Measurements from ENCODE around the gene NXPE2.

DNA sequence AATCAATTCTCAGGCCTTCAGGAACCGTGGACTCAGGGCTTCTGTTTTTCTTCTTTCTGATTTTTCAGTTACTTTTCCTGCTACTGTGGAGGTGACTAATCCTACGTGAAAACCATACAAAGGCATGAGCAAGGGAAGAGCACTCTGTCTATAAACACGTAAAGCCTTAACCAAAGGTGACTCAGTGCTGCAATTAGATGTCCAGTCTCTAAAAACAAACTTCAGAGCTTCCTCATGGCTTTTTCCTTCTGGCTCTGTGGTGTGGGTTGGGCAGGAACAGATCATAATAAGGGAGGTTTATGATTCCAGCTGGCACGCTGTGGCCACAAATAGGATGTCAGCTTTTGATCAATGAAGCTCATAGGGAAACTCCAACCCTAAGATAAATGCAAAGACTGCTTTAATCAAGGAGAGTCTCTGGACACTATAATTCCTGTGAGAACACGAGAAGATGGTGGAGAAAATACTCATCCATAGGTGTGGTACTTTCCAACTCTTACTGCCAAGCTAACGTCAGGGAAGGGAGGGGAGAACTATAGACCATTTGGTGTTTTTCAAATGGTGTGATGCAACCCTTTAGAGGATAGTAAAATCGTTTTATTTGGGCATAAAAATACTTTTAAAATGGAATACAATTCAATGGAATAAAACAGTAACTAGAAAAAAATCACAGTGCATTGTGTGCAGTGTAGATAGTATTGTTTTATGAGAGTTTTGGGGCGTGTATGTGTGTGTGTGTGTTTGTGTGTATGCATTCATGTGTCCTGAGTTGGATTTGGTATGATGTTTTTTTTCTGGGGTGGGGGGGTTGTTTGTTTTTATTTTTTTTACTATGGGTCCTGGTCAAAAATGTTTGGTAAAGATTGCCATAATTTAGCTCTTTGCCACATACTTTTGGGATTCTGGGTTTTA, at the start of gene NXPE2:
- TF ChIP-seq, protein P1, sequence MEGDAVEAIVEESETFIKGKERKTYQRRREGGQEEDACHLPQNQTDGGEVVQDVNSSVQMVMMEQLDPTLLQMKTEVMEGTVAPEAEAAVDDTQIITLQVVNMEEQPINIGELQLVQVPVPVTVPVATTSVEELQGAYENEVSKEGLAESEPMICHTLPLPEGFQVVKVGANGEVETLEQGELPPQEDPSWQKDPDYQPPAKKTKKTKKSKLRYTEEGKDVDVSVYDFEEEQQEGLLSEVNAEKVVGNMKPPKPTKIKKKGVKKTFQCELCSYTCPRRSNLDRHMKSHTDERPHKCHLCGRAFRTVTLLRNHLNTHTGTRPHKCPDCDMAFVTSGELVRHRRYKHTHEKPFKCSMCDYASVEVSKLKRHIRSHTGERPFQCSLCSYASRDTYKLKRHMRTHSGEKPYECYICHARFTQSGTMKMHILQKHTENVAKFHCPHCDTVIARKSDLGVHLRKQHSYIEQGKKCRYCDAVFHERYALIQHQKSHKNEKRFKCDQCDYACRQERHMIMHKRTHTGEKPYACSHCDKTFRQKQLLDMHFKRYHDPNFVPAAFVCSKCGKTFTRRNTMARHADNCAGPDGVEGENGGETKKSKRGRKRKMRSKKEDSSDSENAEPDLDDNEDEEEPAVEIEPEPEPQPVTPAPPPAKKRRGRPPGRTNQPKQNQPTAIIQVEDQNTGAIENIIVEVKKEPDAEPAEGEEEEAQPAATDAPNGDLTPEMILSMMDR (IDR thresholded peaks at IDR 0.05): no peak
- TF ChIP-seq, protein P2, sequence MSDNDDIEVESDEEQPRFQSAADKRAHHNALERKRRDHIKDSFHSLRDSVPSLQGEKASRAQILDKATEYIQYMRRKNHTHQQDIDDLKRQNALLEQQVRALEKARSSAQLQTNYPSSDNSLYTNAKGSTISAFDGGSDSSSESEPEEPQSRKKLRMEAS (IDR thresholded peaks at IDR 0.05; ENCODE audit: low read depth): no peak
- TF ChIP-seq EP300 (IDR thresholded peaks at IDR 0.05; ENCODE audit: borderline replicate concordance in 1 of 2, low read depth in 1 of 2, low read length in 1 of 2) (no peak), ZBTB33 (IDR thresholded peaks at IDR 0.05; ENCODE audit: borderline replicate concordance, low read depth) (no peak), YY1 (IDR thresholded peaks at IDR 0.05; ENCODE audit: low read depth) (no peak), RFX5 (IDR thresholded peaks at IDR 0.05; ENCODE audit: low read length) (no peak), POLR2AphosphoS5 (IDR thresholded peaks at IDR 0.05; ENCODE audit: low read depth, low read length) (no peak), GATA2 (CRISPR knock-in tag; IDR thresholded peaks at IDR 0.05) (no peak), MXI1 (IDR thresholded peaks at IDR 0.05; ENCODE audit: low read depth, low read length) (no peak), EZH2phosphoT487 (IDR thresholded peaks at IDR 0.05; ENCODE audit: borderline replicate concordance, low read depth) (no peak), JUND (IDR thresholded peaks at IDR 0.05) (no peak)
